HG02981 (cell line): ENCODE measurements around the gene PRR7.
A peak's percentile ranks its signal among the peaks of the same experiment; 100 is the strongest.
"Not testable (repeated sequence)": the region's sequence is repeated elsewhere in the genome, so short reads cannot be mapped to it uniquely, and the experiment has no call there.

Experiments used
- ATAC-seq: cut with Tn5 transposase; IDR thresholded peaks from one replicate; pipeline ENCODE4 v1.9.1; 2021; ENCODE audit warnings: mild to moderate bottlenecking, moderate library complexity; ENCODE audit not compliant: unreplicated experiment

The PRR7 gene, protein sequence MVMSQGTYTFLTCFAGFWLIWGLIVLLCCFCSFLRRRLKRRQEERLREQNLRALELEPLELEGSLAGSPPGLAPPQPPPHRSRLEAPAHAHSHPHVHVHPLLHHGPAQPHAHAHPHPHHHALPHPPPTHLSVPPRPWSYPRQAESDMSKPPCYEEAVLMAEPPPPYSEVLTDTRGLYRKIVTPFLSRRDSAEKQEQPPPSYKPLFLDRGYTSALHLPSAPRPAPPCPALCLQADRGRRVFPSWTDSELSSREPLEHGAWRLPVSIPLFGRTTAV

DNA sequence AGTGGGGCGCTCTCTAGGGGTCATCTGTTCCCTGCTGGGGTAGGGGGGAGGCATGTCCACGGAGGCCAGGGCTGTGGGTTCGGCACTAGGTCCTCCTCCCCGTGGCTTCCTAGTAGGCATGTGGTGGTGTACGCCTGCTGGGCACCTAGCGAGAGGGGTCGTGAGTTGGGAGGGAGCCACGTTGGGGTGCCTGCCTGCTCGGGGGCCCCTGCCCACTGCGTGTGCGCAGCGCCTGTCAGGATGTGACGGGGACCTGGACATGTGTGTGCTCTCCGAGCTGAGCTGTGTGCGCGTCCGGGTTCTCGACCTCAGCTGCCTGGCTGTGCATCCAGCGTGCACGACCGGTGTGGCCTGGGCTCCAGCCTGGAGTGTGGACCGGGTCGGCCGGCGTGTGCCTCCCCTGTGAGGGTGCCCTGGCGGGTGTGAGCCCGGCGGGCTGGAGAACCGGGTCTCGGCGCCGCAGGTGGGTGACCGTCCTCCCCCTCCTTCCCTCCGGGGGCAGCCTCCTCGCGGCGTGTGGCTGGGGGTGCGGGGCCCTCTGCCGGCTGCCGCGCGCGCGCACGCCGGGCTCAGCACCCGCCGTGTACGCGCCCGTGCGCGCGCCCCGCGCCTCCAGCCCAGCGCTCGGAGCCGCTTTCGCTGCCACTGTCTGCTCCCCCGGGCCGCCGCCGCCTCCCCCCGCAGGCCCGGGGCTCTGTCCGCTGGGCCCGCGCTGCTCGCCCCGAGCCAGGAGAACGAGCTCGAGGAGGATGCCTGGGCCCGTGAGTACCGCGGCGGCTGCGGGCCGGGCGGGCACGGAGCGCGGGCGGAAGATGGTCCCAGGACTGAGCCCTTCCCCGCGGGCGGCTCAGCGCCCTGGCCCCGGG lies at the start of gene PRR7:
Gene PRR7 (plus strand): TSS at position 615 of the 866 bp plus-strand sequence. CDS start 8,254 bp downstream, outside the sequence.
- peak; percentile 51 for ATAC-seq

- ATAC-seq = no peak
These were observed 48.7 kb upstream of the PRR7 start for GRCh38 chr5:177397875-177398390.

GRCh38 chr5:177399997-177400868 lies 46.4 kb upstream of the PRR7 start, which contains the start of gene PFN3:
Gene PFN3, minus strand, starts transcription at chr5:177400661. Its CDS starts 85 bp downstream, at chr5:177400576.
- ATAC-seq = no peak

DNA sequence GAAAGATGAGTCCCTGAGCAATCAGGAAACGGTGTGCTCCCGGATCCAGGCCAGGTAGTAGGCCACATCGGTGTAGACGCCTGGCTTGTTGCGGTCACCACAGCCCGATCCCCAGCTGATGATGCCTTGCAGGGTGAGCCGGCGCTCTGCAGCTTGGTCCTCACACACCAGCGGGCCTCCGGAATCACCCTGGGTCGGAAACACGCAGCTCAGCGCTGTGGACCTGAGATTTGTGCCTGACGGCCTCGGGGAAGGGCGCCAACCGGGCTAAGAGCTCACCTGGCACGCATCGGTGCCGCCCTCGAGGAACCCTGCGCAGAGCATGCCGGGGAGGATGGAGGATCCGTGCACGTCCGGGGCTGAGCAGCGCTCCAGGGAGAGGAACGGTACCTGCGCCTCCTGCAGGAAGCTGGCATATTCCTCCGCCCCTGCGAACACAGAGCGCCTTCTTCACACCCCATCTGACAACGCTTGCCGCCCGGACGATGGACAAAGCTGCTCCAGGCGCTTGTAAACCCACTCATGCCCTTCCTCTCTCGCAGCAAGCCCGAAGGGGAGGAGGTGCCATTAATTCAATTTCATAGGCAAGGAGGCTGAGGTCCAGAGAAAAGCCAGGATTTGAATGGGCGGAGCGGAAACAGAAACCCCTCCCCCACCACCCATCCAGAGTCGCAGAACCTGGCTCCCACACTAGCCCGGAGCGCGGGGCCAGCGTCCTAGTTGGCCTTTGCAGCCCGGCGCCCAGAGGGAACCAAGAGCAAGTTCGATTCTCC lies 44.2 kb upstream of the PRR7 start:
- no peak for ATAC-seq

GRCh38 chr5:177403102-177403791 lies 43.4 kb upstream of the PRR7 start:
- peak; percentile 15 for ATAC-seq

DNA sequence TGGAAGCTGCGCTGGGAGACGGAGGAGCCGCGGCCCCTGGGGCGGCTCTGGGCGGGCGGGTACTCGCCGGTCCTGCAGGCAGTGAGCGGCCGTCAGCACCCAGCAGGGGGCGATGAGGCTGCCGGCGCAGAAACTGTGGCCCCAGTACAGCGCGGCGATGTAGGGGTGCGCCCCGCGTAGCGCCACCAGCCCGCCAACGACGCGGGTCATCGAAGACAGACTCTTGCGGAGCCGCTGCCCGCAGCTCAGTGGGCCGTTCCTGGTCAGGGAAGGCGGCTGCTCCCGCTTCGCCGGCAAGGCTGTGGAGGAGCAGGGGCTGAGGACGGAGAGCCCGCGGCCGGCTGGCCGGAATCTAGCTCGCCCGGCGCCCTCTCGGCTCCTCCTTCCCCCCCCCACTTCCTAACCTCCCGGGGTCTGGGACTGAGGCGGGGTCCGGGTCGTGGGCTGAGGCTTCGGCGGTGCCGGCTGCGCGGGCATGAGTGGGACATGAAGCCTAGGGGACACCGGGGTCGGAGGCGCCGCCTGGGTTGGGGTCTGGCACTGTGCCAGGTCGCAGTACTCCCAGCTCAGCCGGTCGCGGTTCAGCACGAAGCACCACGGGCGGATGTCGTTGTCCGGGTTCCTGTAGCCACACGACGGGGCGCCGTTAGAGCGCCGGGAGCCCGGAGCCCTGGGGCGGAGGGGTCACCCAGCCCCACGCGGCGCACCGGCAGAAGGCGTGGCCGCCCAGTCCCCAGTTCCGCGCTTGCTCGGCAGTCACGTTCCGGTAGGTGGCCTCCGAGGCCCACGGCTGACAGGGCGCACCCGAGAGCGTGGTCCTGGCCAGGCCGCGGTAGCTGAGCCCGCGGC lies 42.6 kb upstream of the PRR7 start:
- peak; percentile 71 for ATAC-seq

DNA sequence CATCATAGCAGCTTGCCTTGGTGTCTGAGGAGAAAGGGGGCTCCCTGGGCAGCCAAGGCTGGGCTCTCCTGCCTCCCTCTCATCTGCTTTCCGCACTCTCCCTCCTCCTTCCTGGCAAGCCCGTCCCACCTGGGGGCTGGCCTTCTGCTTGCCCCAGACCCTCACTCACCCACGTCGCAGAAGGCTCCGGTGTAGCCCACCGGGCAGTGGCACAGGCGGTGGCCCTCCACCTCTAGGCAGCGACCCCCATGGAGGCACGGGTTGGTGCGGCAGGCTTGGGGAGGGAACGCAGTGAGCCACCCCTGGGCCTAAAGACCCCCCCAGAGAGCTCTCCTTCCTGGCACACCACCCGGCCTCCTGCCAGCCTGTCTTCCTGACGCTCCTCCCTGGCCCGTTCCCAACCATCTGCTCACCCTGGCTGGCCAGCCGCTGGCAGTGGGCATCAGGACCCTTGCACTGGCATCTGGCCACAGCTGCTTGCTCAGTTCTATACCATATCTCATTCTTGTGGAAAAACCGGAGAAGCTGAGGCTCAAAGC lies 41.9 kb upstream of the PRR7 start:
- no peak for ATAC-seq

- no peak for ATAC-seq
These were observed 41.3 kb upstream of the PRR7 start for GRCh38 chr5:177405312-177405711.

DNA sequence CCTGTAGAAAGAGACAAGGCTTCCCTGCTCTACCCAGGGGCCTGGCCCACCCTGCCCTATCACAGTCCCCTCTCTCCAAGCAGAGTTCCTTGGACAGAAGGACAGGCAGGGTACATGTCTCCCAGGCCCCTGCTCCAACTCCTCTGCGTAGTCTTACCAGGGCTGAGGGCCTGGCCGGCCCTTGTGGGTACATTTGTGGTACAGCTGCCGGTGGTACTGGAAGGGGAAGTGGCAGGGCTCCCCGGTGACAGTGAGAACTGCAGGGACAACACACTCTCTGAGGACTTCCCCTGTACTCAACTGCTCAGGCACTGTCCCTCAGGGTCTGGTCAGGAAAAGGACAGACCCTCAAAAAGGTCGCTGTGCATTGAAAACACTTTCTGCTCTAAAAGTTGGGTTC lies 40.8 kb upstream of the PRR7 start:
- ATAC-seq = no peak

DNA sequence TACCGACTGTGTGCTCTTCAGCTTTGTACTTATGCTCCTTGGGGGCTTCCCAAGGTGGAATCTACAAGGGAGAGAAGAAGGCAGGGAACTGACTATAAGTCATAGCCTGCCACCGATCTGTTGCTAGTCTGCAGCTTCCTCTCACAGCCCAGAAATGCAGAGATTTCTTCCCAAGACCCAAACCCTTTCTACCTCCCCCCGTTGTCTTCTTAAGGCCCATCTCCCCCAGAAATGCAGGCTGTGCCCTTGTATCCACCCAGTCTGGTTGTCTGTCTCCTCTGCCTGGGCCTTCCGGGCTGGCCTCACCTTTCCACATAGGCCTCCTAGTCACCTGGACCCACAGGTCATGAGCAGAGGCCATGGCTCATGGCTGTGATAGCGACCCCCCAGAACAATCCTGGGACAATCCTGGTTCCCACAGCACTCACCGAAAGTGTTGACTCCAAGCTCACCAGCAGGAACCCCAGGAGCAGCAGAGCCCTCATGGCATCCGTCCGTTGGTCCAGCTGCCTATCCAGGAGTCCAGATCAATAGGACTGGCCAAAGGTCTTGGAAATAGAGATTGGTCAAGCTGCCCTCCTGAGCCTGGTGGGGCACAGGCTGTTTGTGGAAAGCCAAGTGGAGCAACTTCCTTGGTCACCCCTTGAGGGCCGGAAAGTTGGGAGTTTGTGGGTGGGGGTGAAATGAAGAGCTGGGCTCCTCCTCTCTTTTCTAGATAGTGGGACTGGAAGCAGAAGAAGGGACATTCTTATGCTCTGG lies 37.4 kb upstream of the PRR7 start, which contains the start of gene F12:
Gene F12 (minus strand): TSS at position 522 of the 759 bp plus-strand sequence. CDS start 37 bp downstream, at position 485.
- no peak for ATAC-seq

DNA sequence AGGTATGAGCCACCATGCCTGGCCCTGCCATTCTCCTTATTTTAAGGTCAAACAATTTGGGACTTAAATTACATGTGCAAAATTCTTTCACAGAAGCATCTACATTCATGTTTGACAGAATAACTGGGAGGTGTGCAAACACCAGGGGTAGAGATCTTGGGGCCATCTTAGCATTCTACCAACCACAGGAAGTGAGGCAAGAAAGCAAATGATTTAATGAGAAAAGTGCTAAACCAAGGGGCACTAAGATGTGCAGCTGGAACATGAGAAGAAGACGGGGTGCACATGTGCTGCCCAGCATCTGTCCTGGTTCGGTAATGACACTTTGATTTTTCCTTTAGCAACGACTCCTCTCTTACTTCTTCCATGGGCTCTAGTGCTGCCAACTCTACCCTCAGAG lies 36.0 kb upstream of the PRR7 start:
- ATAC-seq = no peak

GRCh38 chr5:177412603-177413233 lies 33.9 kb upstream of the PRR7 start:
- ATAC-seq = no peak

- no peak for ATAC-seq
These were observed 32.1 kb upstream of the PRR7 start for GRCh38 chr5:177414481-177414880.

GRCh38 chr5:177417081-177417480 lies 29.5 kb upstream of the PRR7 start:
- ATAC-seq = not testable (repeated sequence)

GRCh38 chr5:177419046-177419445 lies 27.6 kb upstream of the PRR7 start:
- ATAC-seq = no peak

GRCh38 chr5:177420472-177420871 lies 26.1 kb upstream of the PRR7 start:
- ATAC-seq = not testable (repeated sequence)
